IMR-90 (cell line): ENCODE results near the gene ZDHHC22. TPM values are rescaled to one million over a fixed set of nuclear protein-coding genes. Genes with fewer than 3 reads are reported as not detected.

ENCODE experiments used
- ATAC-seq: fragments of 200-7000 bp; cut with Tn5 transposase; 2 replicates; pipeline ENCODE4 v1.9.1; 2020; ENCODE audit warnings: low read depth, mild to moderate bottlenecking, moderate library complexity
- BruUV-seq: library from RNA; stranded (reverse); fragments of 400-500 nt; replicated peaks from 2 replicates; lab custom pipeline; 2021; lab: Mats Ljungman, UMichigan
- CTCF ChIA-PET: fragments of 300-600 bp; formaldehyde crosslinking; extraction: SDS; loops from one replicate; lab custom pipeline; 2021; ENCODE audit warnings: antibody characterized with exemption; lab: Yijun Ruan, JAX
- POLR2A ChIA-PET: fragments of 300-600 bp; sonication (Branson Sonifier 250); formaldehyde crosslinking; loops from one replicate; lab custom pipeline; 2022; ENCODE audit warnings: antibody characterized with exemption; ENCODE audit not compliant: unreplicated experiment; lab: Charles Lee
- DNase-seq: peaks from one replicate; pipeline ENCODE4 v3.0.0; 2013
- H2AFZ ChIP-seq: replicated peaks from 2 replicates; pipeline ENCODE3; 2013; ENCODE audit warnings: low read length, mild to moderate bottlenecking; ENCODE audit not compliant: poor library complexity
- H2AK5ac ChIP-seq: 2 replicates; pipeline ENCODE4 v1.6.1; 2013; ENCODE audit warnings: low read depth, low read length, inconsistent platforms
- H2AK9ac ChIP-seq: replicated peaks from 2 replicates; pipeline ENCODE3; 2013; ENCODE audit warnings: mild to moderate bottlenecking, low read depth, low read length, moderate library complexity; ENCODE audit not compliant: poor library complexity
- H2BK120ac ChIP-seq: 2 replicates; pipeline ENCODE4 v1.6.1; 2013; ENCODE audit warnings: low read depth, low read length, inconsistent platforms
- H2BK15ac ChIP-seq: 3 replicates; pipeline ENCODE4 v1.6.1; 2013; ENCODE audit warnings: low read depth, low read length, inconsistent platforms
- H2BK20ac ChIP-seq: 2 replicates; pipeline ENCODE4 v1.6.1; 2013; ENCODE audit warnings: low read depth, mild to moderate bottlenecking, inconsistent platforms, low read length, moderate library complexity
- H2BK5ac ChIP-seq: 2 replicates; pipeline ENCODE4 v1.6.1; 2013; ENCODE audit warnings: mild to moderate bottlenecking, low read depth, low read length, inconsistent platforms; ENCODE audit not compliant: poor library complexity, severe bottlenecking
- H3K14ac ChIP-seq: replicated peaks from 2 replicates; pipeline ENCODE4 v1.6.1; 2013; ENCODE audit warnings: low read depth, low read length, inconsistent platforms
- H3K18ac ChIP-seq: 2 replicates; pipeline ENCODE4 v1.6.1; 2013; ENCODE audit warnings: low read depth, low read length, control low read depth
- H3K23ac ChIP-seq: 2 replicates; pipeline ENCODE4 v1.6.1; 2013; ENCODE audit warnings: low read depth, low read length, inconsistent platforms
- H3K27ac ChIP-seq: 2 replicates; pipeline ENCODE4 v1.5.1; 2013; ENCODE audit warnings: mild to moderate bottlenecking, control low read depth, low read length; ENCODE audit not compliant: insufficient read depth
- H3K27me3 ChIP-seq: 2 replicates; pipeline ENCODE4 v1.6.1; 2013; ENCODE audit warnings: low read length; ENCODE audit not compliant: control insufficient read depth, insufficient read depth
- H3K36me3 ChIP-seq: 2 replicates; pipeline ENCODE4 v1.6.1; 2013; ENCODE audit warnings: low read length, mixed read lengths; ENCODE audit not compliant: control insufficient read depth, insufficient read depth
- H3K4ac ChIP-seq: 2 replicates; pipeline ENCODE4 v1.6.1; 2013; ENCODE audit warnings: low read depth, low read length, inconsistent platforms
- H3K4me1 ChIP-seq: 2 replicates; pipeline ENCODE4 v1.6.1; 2013; ENCODE audit warnings: low read length, mixed read lengths; ENCODE audit not compliant: control insufficient read depth, insufficient read depth
- H3K4me2 ChIP-seq: 2 replicates; pipeline ENCODE4 v1.6.1; 2013; ENCODE audit warnings: low read depth, mild to moderate bottlenecking, control low read depth, low read length, moderate library complexity
- H3K4me3 ChIP-seq: 2 replicates; pipeline ENCODE4 v1.5.1; 2013; ENCODE audit warnings: low read depth, mild to moderate bottlenecking, control low read depth, low read length, moderate library complexity; ENCODE audit not compliant: insufficient read depth
- H3K56ac ChIP-seq: 2 replicates; pipeline ENCODE4 v1.6.1; 2013; ENCODE audit warnings: low read length, inconsistent platforms; ENCODE audit not compliant: insufficient read depth; ENCODE audit errors: extremely low read depth
- H3K79me1 ChIP-seq, 2 experiments: 2 replicates each; pipeline ENCODE4 v1.6.1; 2013; ENCODE audit warnings: low read length in 2 of 2, inconsistent platforms in 1 of 2, low read depth in 1 of 2
- H3K9ac ChIP-seq: 2 replicates; pipeline ENCODE4 v1.6.1; 2013; ENCODE audit warnings: low read depth, low read length, control low read depth
- H3K9me1 ChIP-seq: 2 replicates; pipeline ENCODE4 v1.6.1; 2013; ENCODE audit warnings: low read length, inconsistent platforms; ENCODE audit not compliant: insufficient read depth
- H3K9me3 ChIP-seq: 2 replicates; pipeline ENCODE4 v1.6.1; 2013; ENCODE audit warnings: low read length; ENCODE audit not compliant: control insufficient read depth, insufficient read depth
- H4K20me1 ChIP-seq: 2 replicates; pipeline ENCODE4 v1.6.1; 2013; ENCODE audit warnings: low read length, inconsistent platforms; ENCODE audit not compliant: insufficient read depth
- H4K5ac ChIP-seq: 2 replicates; pipeline ENCODE4 v1.6.1; 2013; ENCODE audit warnings: mild to moderate bottlenecking, low read depth, low read length, control low read depth
- H4K8ac ChIP-seq, 2 experiments: 2 replicates each; pipeline ENCODE4 v1.6.1; 2013; ENCODE audit warnings: low read depth in 2 of 2, low read length in 2 of 2, control low read depth in 1 of 2, inconsistent platforms in 1 of 2
- H4K91ac ChIP-seq: 2 replicates; pipeline ENCODE4 v1.6.1; 2013; ENCODE audit warnings: low read depth, low read length, inconsistent platforms; ENCODE audit not compliant: insufficient read depth
- CEBPB ChIP-seq: IDR thresholded peaks from 2 replicates; pipeline ENCODE4 v1.6.1; 2012; ENCODE audit warnings: low read depth, low read length, improper control_type of control experiment
- MAFK ChIP-seq: IDR thresholded peaks from 2 replicates; pipeline ENCODE4 v1.6.1; 2012; ENCODE audit warnings: low read depth, low read length, improper control_type of control experiment
- MXI1 ChIP-seq: IDR thresholded peaks from 2 replicates; pipeline ENCODE4 v1.6.1; 2012; ENCODE audit warnings: low read depth, mild to moderate bottlenecking, low read length, moderate library complexity, borderline replicate concordance
- NFE2L2 ChIP-seq: fragments of 150-350 bp; IDR thresholded peaks from 2 replicates; pipeline ENCODE4 v1.6.1; 2016; ENCODE audit warnings: low read depth, mild to moderate bottlenecking, low read length
- RAD21 ChIP-seq: IDR thresholded peaks from 2 replicates; pipeline ENCODE4 v1.6.1; 2012; ENCODE audit warnings: low read length, improper control_type of control experiment
- WGBS, 2 experiments: methylation state at CpG; one replicate each; pipeline versions ENCODE4 v1.1.5 to v1.1.7; 2013; ENCODE audit warnings: missing lambda C conversion rate in 2 of 2; ENCODE audit not compliant: insufficient read length in 1 of 2; ENCODE audit errors: extremely low coverage in 2 of 2; 5-methylcytosine and 5-hydroxymethylcytosine counted together
- dilution Hi-C: fragments of 300-500 bp; cut with HindIII; formaldehyde crosslinking; loops from one replicate; pipeline ENCODE4 v1.14.3; 2018; ENCODE audit warnings: low sequenced_read_pairs; ENCODE audit not compliant: unreplicated experiment
- in situ Hi-C: fragments of 300-500 bp; cut with MboI; formaldehyde crosslinking; loops from 3 replicates; pipeline ENCODE4 v1.14.3; 2019; ENCODE audit warnings: low sequenced_read_pairs, inconsistent platforms, mixed read lengths
- intact Hi-C: fragments of 100-400 bp; cut with micrococcal nuclease; formaldehyde crosslinking; loops from 2 replicates; pipeline ENCODE4 v1.10.0; 2022
- polyA plus RNA-seq, 3 experiments: library from polyadenylated mRNA; depleted of rRNA; stranded (reverse); fragments of >200 nt; gene quantifications; 2 replicates each; pipeline ENCODE4 v1.2.3, GENCODE V29; 2012; ENCODE audit warnings: low replicate concordance in 1 of 3
- total RNA-seq: library from RNA; depleted of rRNA; stranded (reverse); fragments of >200 nt; gene quantifications from 2 replicates; pipeline ENCODE4 v1.2.3, GENCODE V29; 2012

The ZDHHC22 gene
- total and polyA plus RNA-seq, 2 of the 4 experiments (the other 2 are of a cell fraction), result not detected

DNA sequence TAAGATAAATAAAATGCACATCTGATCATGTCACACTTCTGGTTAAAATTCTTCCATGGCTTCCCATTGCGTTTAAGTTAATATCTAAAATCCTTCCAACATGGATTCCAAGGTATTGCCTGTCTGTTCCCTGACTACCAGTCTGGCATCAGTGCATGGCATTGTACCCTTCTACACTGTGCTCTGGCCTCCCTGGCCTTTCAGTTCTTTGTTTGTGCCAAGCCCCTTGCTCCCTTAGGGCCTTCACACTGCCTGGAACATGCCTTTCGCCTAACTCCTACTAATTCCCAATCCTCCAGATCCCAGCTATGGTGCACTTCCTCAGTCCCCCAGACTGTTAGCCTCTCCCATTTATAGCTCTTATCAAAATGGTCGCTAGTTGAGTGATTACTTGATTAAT, 37.2 kb downstream of the ZDHHC22 start (continued):
- TF ChIP-seq CEBPB (no peak), MXI1 (no peak), MAFK (no peak), RAD21 (no peak)

DNA sequence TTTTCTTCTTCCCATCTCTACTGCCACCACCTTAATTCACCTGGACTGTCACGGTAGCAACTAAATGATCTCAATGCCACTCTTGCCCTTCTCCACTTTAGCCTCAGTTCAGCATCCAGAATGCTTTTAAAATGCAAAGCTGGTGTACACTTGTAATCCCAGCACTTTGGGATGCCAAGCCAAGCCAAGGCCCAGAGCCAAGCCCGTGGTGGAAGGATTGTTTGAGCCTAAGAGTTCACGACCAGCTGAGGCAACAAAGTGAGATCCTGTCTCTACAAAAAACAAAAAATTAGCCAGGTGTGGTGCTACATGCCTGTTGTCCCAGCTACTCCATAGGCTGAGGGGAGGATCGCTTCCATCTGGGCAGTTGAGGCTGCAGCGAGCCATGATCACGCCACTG, 37.6 kb downstream of the ZDHHC22 start:
- no peak for DNase-seq
- peaks cover 5% of the 10 kb centered on the region for H3K36me3 ChIP-seq
- H2BK15ac ChIP-seq, result no peak overlapping the region
- peaks cover 27 to 33% of the 10 kb centered on the region in 2 experiments for H3K79me1 ChIP-seq
- intact Hi-C loops, result no loop called here
- no peak overlapping the region for H2AK5ac ChIP-seq
- no peak overlapping the region for H2AFZ ChIP-seq
- peaks cover 3% of the 10 kb centered on the region for H3K9me1 ChIP-seq
- no TSS peak for BruUV-seq
- no peak overlapping the region for H3K56ac ChIP-seq
- ChIA-PET POLR2A (no interaction called here), CTCF (no interaction called here)
- no peaks in the 10 kb centered on the region for H4K20me1 ChIP-seq
- no peak for TF ChIP-seq NFE2L2
- WGBS, 2 experiments, result 80% methylated on average over 1 of the region's 6 CpGs; no CpG with 5 or more reads in 1 of the 2 experiments
- no peak overlapping the region for H4K91ac ChIP-seq
- no peak overlapping the region for H3K4ac ChIP-seq
- H3K4me3 ChIP-seq, result no peak overlapping the region
- no peak overlapping the region for H3K18ac ChIP-seq
- H3K4me1 ChIP-seq, result peaks cover 4% of the 10 kb centered on the region
- H2AK9ac ChIP-seq, result no peak overlapping the region
- H3K27me3 ChIP-seq, result no peaks in the 10 kb centered on the region
- H3K9me3 ChIP-seq, result no peaks in the 10 kb centered on the region
- dilution Hi-C loops, result no loop called here
- H2BK20ac ChIP-seq, result no peak overlapping the region
- ATAC-seq, result no peak
- no peak overlapping the region for H4K8ac ChIP-seq
- H3K23ac ChIP-seq, result no peak overlapping the region
- no peak overlapping the region for H2BK120ac ChIP-seq
- no peak overlapping the region for H3K9ac ChIP-seq
- H2BK5ac ChIP-seq, result no peak overlapping the region
- in situ Hi-C loops, result no loop called here
- no peak overlapping the region for H4K5ac ChIP-seq
- no peak overlapping the region for H3K14ac ChIP-seq
- H3K4me2 ChIP-seq, result no peak overlapping the region
- no peak overlapping the region for H3K27ac ChIP-seq
